ENCODE results near the gene BPNT1.

- TF ChIP-seq CTCF (IDR thresholded peaks at IDR 0.05): no peak
- TF ChIP-seq POLR2A (IDR thresholded peaks at IDR 0.05): no peak
These were observed 32.4 kb upstream of the BPNT1 start for GRCh38 chr1:220121791-220122530.

Data from heart left ventricle (tissue), 13 donors.